ENCODE data around the gene GPRC6A.

Gene GPRC6A

DNA sequence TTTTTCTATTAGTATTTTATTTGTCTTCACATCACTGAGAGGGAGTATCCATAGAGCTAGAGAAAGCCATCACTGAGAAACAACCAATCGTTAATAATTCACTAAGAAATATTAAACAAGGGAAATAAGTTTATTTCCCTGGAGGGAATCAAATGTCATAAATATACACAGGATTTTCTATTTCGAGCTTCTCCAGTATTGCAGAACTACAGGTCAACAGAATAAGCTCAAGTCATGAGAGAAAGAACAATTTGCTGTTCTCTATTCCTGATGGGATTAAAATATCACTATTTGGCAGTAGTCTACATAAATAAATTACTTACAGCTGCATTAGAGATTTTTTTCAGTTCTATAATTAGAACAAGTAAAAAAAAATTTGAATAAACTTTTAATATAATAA lies 61.2 kb downstream of the GPRC6A start:
- TF ChIP-seq ZNF692 (tag by site-specific recombination; IDR thresholded peaks at IDR 0.05), result no peak
- TF ChIP-seq, protein P1, sequence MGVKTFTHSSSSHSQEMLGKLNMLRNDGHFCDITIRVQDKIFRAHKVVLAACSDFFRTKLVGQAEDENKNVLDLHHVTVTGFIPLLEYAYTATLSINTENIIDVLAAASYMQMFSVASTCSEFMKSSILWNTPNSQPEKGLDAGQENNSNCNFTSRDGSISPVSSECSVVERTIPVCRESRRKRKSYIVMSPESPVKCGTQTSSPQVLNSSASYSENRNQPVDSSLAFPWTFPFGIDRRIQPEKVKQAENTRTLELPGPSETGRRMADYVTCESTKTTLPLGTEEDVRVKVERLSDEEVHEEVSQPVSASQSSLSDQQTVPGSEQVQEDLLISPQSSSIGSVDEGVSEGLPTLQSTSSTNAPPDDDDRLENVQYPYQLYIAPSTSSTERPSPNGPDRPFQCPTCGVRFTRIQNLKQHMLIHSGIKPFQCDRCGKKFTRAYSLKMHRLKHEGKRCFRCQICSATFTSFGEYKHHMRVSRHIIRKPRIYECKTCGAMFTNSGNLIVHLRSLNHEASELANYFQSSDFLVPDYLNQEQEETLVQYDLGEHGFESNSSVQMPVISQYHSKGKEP (tag by site-specific recombination; IDR thresholded peaks at IDR 0.05), result no peak
- CTCF ChIA-PET, result interaction anchor here (0.6 to 4.7 kb wide), 6 partner anchors 8 to 499 kb away, joined by 3 to 27 read pairs (median 4); no protein-coding TSS in a partner anchor

DNA sequence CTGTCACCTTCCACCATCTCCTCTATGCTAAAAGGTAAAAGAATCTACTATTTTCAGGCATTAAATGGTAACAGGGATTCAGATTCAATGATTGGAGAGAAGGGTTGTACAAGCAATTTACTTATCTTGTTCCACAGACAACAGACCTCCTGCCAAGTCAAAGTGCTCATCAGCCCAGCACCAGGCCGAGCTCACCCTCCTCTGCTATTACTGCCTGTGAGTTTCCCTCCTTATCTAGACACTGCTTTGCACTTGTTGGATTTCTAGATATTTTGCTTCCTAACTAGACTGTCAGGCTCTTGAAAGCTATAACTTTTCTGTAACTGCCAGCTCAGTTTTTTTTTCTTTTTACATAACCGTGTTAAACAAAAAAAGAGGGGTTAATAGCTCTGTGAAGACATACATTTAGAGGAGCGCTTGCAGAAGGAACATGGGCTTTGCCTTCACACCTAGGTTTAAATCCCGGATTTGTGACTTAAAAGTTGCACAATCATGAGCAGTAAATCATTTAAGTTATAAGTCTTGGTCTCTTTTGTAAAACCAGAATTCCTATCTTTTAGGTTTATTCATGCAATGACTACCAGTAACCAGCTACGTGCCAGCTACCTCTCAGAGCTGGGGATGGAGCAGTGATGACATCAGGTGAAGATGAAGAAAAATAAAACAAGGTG lies 62.2 kb downstream of the GPRC6A start:
- CTCF ChIA-PET, result interaction anchor here (0.7 to 4.7 kb wide), 4 partner anchors 9 to 498 kb away, joined by 3 to 27 read pairs (median 4); no protein-coding TSS in a partner anchor
- POLR2A ChIA-PET, result no interaction called here
- no peaks in the 10 kb centered on the region for H3K9me3 ChIP-seq (ENCODE audit: control insufficient read depth, insufficient read depth, low read depth, low read length)
- no peak overlapping the region for H3K4me3 ChIP-seq (ENCODE audit: low read depth, low read length)
- no peak overlapping the region for H3K27ac ChIP-seq (ENCODE audit: extremely low read depth, low read depth, low read length)
- no peaks in the 10 kb centered on the region for H3K4me1 ChIP-seq (ENCODE audit: control insufficient read depth, insufficient read depth, low read length)
- H3K36me3 ChIP-seq (ENCODE audit: control insufficient read depth in 2 of 2, insufficient read depth in 1 of 2, low read length in 2 of 2), result no peaks in the 10 kb centered on the region
- TF ChIP-seq ZNF398 (tag by site-specific recombination; IDR thresholded peaks at IDR 0.05) (no peak), ZNF433 (tag by site-specific recombination; IDR thresholded peaks at IDR 0.05; ENCODE audit: low read depth) (no peak), ZNF19 (tag by site-specific recombination; IDR thresholded peaks at IDR 0.05; ENCODE audit: low read depth) (no peak)

More for the DNA sequence above, 61.2 kb downstream of the GPRC6A start:
- no peaks in the 10 kb centered on the region for H3K9me3 ChIP-seq (ENCODE audit: control insufficient read depth, insufficient read depth, low read depth, low read length)
- H3K27ac ChIP-seq (ENCODE audit: extremely low read depth, low read depth, low read length), result no peak overlapping the region
- H3K4me1 ChIP-seq (ENCODE audit: control insufficient read depth, insufficient read depth, low read length), result no peaks in the 10 kb centered on the region
- H3K4me3 ChIP-seq (ENCODE audit: low read depth, low read length), result no peak overlapping the region
- POLR2A ChIA-PET, result no interaction called here
- H3K36me3 ChIP-seq (ENCODE audit: control insufficient read depth in 2 of 2, insufficient read depth in 1 of 2, low read length in 2 of 2), result no peaks in the 10 kb centered on the region

DNA sequence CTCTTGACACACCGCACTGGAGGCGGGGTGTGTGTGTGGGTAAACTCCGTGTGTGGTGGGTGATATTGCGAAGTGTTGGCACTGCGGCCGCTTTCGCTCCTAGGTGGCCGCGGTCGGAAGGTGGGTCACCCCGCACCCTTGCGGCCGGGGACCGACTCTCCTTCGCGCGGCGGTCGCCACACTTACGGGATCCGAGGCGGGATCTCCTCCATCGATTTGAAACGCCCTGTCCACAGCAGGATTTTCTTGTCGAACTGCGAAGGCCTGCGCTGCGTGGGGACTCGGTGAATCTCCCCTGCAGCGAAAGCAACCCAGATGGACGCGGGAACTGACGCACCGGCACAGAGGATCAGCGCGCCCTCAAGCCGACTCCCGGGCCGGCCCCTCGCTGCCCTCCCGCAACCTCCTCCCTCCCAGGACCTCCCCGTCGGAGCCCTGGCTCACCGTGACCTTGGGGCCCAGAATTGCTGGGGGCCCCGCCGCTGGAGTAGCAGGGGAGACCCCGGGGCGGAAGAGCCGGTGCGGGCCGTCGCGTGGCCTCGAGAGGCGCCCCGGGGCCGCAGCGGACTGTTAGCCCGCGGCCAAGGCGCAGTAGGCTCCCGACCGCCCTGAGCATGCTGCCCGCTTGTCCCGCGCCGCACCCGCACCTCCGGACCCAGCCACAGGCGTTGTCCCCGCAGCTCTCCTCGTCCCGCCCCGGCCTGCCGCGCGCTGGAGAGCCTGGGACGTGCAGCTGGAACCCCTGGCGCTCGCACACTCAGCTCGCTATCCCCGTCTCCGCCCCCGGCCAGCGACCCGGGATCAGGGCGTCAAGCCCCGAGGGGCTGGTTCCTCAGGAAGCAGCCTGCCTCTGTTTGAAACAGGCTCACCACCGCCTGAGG lies 63.7 kb downstream of the GPRC6A start, which contains the start of gene FAM162B:
TSS of gene FAM162B (minus strand) at position 759 of the 881 bp plus-strand sequence. CDS start at position 616, 143 bp downstream.
- H3K4me3 ChIP-seq (ENCODE audit: low read depth, low read length), result peak within 1 kb of the TSS; percentile 46
- ChIA-PET CTCF (interaction anchor here (1.0 to 4.7 kb wide), 2 partner anchors 14 to 203 kb away, joined by 3 to 27 read pairs; no protein-coding TSS in a partner anchor), POLR2A (no interaction called here)
- TF ChIP-seq ZFP37 (tag by site-specific recombination; IDR thresholded peaks at IDR 0.05) (no peak), REPIN1 (tag by site-specific recombination; IDR thresholded peaks at IDR 0.05; ENCODE audit: low read depth) (no peak), GLI4 (tag by site-specific recombination; IDR thresholded peaks at IDR 0.05) (no peak)
- H3K9me3 ChIP-seq (ENCODE audit: control insufficient read depth, insufficient read depth, low read depth, low read length), result no peaks in the 10 kb centered on the region
- no peak within 1 kb of the TSS; the same call in 1 of the 2 replicates for H3K27ac ChIP-seq (ENCODE audit: extremely low read depth, low read depth, low read length)
- H3K4me1 ChIP-seq (ENCODE audit: control insufficient read depth, insufficient read depth, low read length), result no peaks in the 10 kb centered on the region
- H3K36me3 ChIP-seq (ENCODE audit: control insufficient read depth in 2 of 2, insufficient read depth in 1 of 2, low read length in 2 of 2), result no peaks in the 10 kb centered on the region

GRCh38 chr6:116764629-116764960 lies 64.3 kb downstream of the GPRC6A start:
- CTCF ChIA-PET, result no interaction called here
- POLR2A ChIA-PET, result no interaction called here
- no peak overlapping the region for H3K4me3 ChIP-seq (ENCODE audit: low read depth, low read length)
- H3K27ac ChIP-seq (ENCODE audit: extremely low read depth, low read depth, low read length), result no peak overlapping the region
- TF ChIP-seq ZNF544 (tag by site-specific recombination; IDR thresholded peaks at IDR 0.05), result no peak
- H3K36me3 ChIP-seq (ENCODE audit: control insufficient read depth in 2 of 2, insufficient read depth in 1 of 2, low read length in 2 of 2), result no peaks in the 10 kb centered on the region
- H3K9me3 ChIP-seq (ENCODE audit: control insufficient read depth, insufficient read depth, low read depth, low read length), result no peaks in the 10 kb centered on the region
- H3K4me1 ChIP-seq (ENCODE audit: control insufficient read depth, insufficient read depth, low read length), result no peaks in the 10 kb centered on the region

Measured in HEK293 (cell line).